WI38 (cell line): ENCODE data around the gene SDS.

Experiments
- H3K4me3 ChIP-seq: 2 replicates; pipeline ENCODE4 v1.5.1; 2011; ENCODE audit warnings: low read depth, mild to moderate bottlenecking, control low read depth, low read length
- TF ChIP-seq, protein P1 (sequence below): IDR thresholded peaks from 2 replicates; pipeline ENCODE4 v1.5.1; 2012; ENCODE audit warnings: low read depth, mild to moderate bottlenecking, control low read depth, low read length

The SDS gene

DNA sequence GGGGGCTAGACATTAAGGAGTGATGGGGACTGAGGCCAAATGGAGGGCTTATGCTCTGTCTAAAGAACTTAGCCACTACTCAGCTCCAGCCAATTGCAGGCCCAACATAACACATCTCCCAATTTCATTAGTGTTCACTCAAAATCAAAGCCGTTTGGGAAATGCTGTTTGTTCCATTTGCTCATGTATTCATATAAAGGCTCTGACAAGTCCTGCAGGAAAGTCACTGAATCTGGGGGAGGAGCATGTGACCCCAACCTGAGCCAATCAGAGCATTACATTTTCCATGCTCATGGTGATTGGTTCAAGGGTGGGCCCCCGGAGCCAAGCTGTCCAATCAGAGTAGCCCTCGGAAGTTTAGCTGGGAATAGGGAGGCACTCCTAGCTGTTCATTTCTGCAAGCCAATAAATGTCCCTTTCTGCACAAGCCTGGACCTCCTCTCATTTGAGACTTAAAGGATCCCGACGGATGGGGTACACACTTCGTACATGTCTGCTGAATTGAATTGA is 39.4 kb upstream of the SDS start:
- no peak overlapping the region for H3K4me3 ChIP-seq
- TF ChIP-seq, protein P1, sequence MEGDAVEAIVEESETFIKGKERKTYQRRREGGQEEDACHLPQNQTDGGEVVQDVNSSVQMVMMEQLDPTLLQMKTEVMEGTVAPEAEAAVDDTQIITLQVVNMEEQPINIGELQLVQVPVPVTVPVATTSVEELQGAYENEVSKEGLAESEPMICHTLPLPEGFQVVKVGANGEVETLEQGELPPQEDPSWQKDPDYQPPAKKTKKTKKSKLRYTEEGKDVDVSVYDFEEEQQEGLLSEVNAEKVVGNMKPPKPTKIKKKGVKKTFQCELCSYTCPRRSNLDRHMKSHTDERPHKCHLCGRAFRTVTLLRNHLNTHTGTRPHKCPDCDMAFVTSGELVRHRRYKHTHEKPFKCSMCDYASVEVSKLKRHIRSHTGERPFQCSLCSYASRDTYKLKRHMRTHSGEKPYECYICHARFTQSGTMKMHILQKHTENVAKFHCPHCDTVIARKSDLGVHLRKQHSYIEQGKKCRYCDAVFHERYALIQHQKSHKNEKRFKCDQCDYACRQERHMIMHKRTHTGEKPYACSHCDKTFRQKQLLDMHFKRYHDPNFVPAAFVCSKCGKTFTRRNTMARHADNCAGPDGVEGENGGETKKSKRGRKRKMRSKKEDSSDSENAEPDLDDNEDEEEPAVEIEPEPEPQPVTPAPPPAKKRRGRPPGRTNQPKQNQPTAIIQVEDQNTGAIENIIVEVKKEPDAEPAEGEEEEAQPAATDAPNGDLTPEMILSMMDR = no peak

DNA sequence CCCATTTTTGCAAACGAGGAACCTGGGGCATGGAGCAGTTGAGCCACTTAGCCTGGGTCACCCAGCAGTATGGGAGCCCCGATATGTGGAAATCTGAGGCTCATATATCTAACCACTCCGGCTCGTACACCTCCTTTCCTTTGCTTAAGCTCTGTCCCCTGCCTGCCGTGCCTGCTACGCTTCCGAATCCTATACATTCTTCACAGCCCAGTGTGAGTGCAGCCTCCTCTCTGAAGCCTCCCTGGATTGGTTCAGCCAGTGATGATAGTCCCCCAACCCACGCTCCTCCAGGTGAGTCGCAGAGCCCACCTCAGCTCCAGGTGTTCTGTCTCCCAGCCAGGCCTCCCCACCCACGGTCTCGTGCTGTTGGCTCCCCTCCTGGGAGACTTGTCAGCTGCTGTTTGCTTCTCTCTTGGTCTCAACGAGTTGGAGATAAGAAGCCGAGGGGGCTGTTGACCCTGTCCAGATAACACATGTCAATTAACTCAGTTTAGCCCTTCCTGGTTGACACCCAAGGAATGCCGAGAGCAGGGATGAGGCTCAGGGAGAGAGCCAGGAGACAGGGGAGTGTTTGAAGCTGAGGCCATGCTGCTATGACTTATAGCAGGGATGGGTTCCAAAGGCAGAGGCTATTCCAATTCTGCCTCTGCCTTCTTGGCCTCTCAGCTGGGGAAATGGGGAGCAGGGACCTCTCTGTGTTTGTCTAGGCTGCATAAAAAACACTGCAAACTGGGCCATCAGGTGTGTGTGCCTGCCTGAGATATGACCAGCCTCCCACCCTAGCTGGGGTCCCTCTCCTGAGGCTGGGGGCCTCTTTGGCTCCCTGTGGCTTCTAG is 37.5 kb upstream of the SDS start:
- TF ChIP-seq, protein P1 = no peak
- H3K4me3 ChIP-seq = no peak overlapping the region

DNA sequence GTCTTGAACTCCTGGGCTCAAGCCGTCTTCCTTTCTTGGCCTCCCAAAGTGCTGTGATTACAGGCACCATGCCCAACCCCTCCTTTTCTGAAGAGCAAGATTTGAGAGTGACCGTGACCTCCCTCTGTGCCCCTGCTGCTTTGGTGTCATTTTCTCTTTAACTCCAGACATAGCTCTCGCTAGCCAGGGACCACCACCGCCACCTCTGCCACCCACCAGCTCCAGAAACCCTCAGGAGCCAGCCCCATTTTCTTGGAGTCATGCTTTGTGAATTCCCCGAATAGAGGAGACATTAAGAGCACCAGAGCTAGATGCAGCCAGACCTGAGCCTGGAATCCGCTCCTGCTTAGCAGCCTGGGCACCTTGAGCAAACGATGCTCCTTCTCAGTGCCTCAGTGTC is 36.6 kb upstream of the SDS start:
- TF ChIP-seq, protein P1 = no peak
- no peak overlapping the region for H3K4me3 ChIP-seq

DNA sequence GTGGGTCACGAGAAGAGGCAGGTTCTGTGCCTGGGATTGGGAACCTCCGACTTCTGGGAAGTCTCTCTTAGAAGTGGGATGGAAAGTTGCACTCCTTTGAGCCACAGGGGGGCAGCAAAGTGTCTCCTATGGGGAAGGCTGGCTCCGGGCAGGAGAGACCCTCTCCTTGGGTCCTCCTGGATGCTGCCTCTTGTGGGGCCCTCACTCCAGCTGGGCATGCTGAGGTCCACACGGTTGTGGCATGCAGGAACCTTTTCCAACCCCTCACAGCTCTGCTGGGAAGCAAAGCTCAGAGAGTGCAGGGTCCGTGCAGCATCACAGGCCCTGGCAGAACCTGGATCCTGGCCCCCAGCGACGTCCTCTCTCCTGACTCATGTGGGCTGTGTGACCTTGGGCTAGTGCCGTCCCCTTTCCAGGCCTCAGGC is 35.9 kb upstream of the SDS start:
- TF ChIP-seq, protein P1 = peak; percentile 69

DNA sequence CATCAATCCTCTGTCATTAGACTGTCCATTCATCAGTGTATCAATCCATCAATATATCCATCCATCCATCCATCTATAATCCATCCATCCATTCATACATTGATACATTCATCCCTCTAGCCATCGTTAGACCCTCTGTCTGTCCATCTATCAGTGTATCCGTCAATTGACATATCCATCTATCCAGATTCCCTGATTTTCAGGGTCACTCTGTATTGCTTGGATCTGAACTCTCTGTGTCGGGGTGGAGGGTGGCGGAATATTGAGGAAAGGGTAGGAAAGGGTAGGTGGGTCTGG is 35.6 kb upstream of the SDS start:
- TF ChIP-seq, protein P1 = no peak
- no peak overlapping the region for H3K4me3 ChIP-seq

More for the DNA sequence above, 35.9 kb upstream of the SDS start:
- no peak overlapping the region for H3K4me3 ChIP-seq

DNA sequence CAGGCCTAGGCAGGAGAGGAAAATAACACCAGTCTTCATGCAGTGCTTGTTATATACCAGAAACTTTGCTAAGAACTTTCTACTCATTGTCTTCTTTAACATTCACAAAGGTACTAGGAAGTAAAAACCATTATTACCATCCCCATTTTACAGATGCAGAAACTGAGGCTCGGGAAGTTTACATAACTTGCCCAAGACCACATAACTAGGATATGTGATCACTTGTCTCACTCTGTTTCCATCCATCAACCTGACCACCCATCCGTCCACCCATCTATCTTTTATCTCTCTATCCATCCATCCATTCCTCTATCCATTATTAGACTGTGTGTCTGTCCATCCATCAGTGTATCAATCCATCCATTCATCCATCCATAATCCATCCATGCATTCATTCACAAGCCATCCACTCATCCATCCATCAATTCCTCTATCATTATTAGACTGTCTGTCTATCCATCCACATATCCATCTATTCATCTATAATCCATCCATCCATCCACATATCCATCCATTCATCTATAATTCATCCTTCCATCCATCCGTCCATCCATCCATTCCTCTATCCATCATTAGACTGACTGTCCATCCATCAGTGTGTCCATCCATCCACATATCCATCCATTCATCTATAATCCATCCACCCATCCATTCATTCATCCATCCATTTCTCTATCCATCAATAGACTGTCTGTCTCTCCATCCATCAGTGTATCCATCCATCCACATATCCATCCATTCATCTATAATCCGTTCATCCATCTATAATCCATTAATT is 35.0 kb upstream of the SDS start:
- no peak overlapping the region for H3K4me3 ChIP-seq
- TF ChIP-seq, protein P1 = no peak

DNA sequence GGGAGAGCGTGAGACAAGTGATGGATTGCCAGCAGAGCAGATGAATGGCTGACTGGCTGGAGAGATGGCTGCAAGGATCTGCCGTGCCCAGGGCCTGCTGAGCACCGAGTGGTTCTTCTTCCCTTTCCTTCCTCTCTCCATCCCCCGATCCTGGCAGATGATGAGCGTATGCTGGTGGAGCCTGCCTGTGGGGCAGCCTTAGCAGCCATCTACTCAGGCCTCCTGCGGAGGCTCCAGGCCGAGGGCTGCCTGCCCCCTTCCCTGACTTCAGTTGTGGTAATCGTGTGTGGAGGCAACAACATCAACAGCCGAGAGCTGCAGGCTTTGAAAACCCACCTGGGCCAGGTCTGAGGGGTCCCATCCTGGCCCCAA is 34.0 kb upstream of the SDS start:
- H3K4me3 ChIP-seq = no peak overlapping the region
- TF ChIP-seq, protein P1 = no peak
